B cell (primary cell): ENCODE measurements around the gene UNC5C. TPM values are rescaled to one million over a fixed set of nuclear protein-coding genes. Genes with fewer than 3 reads are reported as not detected.

Experiments used
- ATAC-seq: fragments of 200-7000 bp; cut with Tn5 transposase; one replicate; pipeline ENCODE4 v1.10.0; 2021; ENCODE audit warnings: low read depth, mild to moderate bottlenecking, moderate number of reproducible peaks, moderate library complexity
- CTCF ChIA-PET: fragments of 350-600 bp; sonication (Branson Sonifier 250); formaldehyde crosslinking; loops from one replicate; lab custom pipeline; 2021; ENCODE audit warnings: antibody characterized with exemption, inconsistent platforms; lab: Charles Lee
- POLR2A ChIA-PET: fragments of 350-600 bp; sonication (Branson Sonifier 250); formaldehyde crosslinking; loops from one replicate; lab custom pipeline; 2021; ENCODE audit warnings: antibody characterized with exemption; lab: Charles Lee
- DNase-seq: peaks from one replicate; pipeline ENCODE4 v3.0.0; 2013
- H2AFZ ChIP-seq: 2 replicates; pipeline ENCODE4 v1.6.1; 2012; ENCODE audit warnings: mild to moderate bottlenecking, low read depth, low read length; ENCODE audit not compliant: insufficient read depth, poor library complexity, severe bottlenecking
- H3K27ac ChIP-seq, 2 donors: 1 replicate in 1 of 2; 2 replicates in 1 of 2; pipeline ENCODE4 v1.5.1; 2012 to 2013; ENCODE audit warnings: low read length in 2 of 2, mild to moderate bottlenecking in 2 of 2, moderate library complexity in 1 of 2
- H3K27me3 ChIP-seq, 4 experiments: fragments of 200-600 bp in 1 of 4; sonication (generic) in 1 of 4; replicated peaks in 1 of 4; 1 replicate in 2 of 4; 2 replicates in 2 of 4; pipeline versions ENCODE4 v1.6.1 to v1.7.0; 2013 to 2016; ENCODE audit warnings: low read length in 3 of 4, mild to moderate bottlenecking in 2 of 4, mixed read lengths in 1 of 4, moderate library complexity in 1 of 4; ENCODE audit not compliant: insufficient read depth in 4 of 4, control insufficient read depth in 3 of 4; ENCODE audit errors: control extremely low read depth in 1 of 4
- H3K36me3 ChIP-seq, 2 experiments: replicated peaks in 1 of 2; 1 replicate in 1 of 2; 2 replicates in 1 of 2; pipeline versions ENCODE4 v1.6.1 to v1.7.1; 2013; ENCODE audit warnings: low read length in 1 of 2; ENCODE audit not compliant: insufficient read depth in 2 of 2, control insufficient read depth in 1 of 2; ENCODE audit errors: control extremely low read depth in 1 of 2, extremely low read depth in 1 of 2
- H3K4me1 ChIP-seq, 2 donors: fragments of 200-600 bp in 1 of 2; sonication (generic) in 1 of 2; 1 replicate in 1 of 2; 2 replicates in 1 of 2; pipeline versions ENCODE4 v1.5.1 to v1.6.1; 2013 to 2017; ENCODE audit warnings: low read length in 2 of 2; ENCODE audit not compliant: control insufficient read depth in 2 of 2, insufficient read depth in 2 of 2
- H3K4me2 ChIP-seq: replicated peaks from 2 replicates; pipeline ENCODE3; 2012; ENCODE audit warnings: mild to moderate bottlenecking, low read depth, low read length; ENCODE audit not compliant: poor library complexity, severe bottlenecking
- H3K4me3 ChIP-seq, 5 experiments: fragments of 200-600 bp in 1 of 5; sonication (generic) in 1 of 5; 1 replicate in 3 of 5; 2 replicates in 2 of 5; pipeline versions ENCODE4 v1.5.1 to v1.7.0; 2011 to 2016; ENCODE audit warnings: low read length in 4 of 5, mild to moderate bottlenecking in 4 of 5, low read depth in 2 of 5, control low read depth in 1 of 5, moderate library complexity in 1 of 5; ENCODE audit not compliant: insufficient read depth in 1 of 5; ENCODE audit errors: control extremely low read depth in 1 of 5, extremely low read depth in 1 of 5
- H3K79me2 ChIP-seq: fragments of 200-600 bp; sonication (generic); one replicate; pipeline ENCODE4 v1.6.0; 2016; ENCODE audit warnings: low read length; ENCODE audit not compliant: control insufficient read depth, insufficient read depth
- H3K9ac ChIP-seq: fragments of 200-600 bp; sonication (generic); 2 replicates; pipeline ENCODE4 v1.6.1; 2017; ENCODE audit warnings: mild to moderate bottlenecking, low read length, moderate library complexity
- H3K9me3 ChIP-seq, 3 donors: one replicate each; pipeline versions ENCODE4 v1.6.1 to v1.7.1; 2013; ENCODE audit warnings: low read length in 2 of 3; ENCODE audit not compliant: control insufficient read depth in 2 of 3, insufficient read depth in 1 of 3; ENCODE audit errors: control extremely low read depth in 1 of 3
- H4K20me1 ChIP-seq: 2 replicates; pipeline ENCODE4 v1.6.0; 2012; ENCODE audit warnings: mild to moderate bottlenecking, low read length; ENCODE audit not compliant: insufficient read depth, control insufficient read depth, poor library complexity, severe bottlenecking
- H3K27ac Mint-ChIP-seq: one replicate; pipeline ENCODE4 v1.8.0; 2021; ENCODE audit warnings: mixed read lengths
- H3K27me3 Mint-ChIP-seq: one replicate; pipeline ENCODE4 v1.8.0; 2021; ENCODE audit warnings: mixed read lengths
- H3K4me1 Mint-ChIP-seq: one replicate; pipeline ENCODE4 v1.8.0; 2021; ENCODE audit warnings: mixed read lengths
- H3K4me3 Mint-ChIP-seq: one replicate; pipeline ENCODE4 v1.8.0; 2021; ENCODE audit warnings: mixed read lengths
- H3K9me3 Mint-ChIP-seq: one replicate; pipeline ENCODE4 v1.8.0; 2022; ENCODE audit warnings: mixed read lengths; ENCODE audit not compliant: insufficient read depth
- CTCF ChIP-seq: fragments of 200-600 bp; IDR thresholded peaks from one replicate; pipeline ENCODE4 v1.8.0; 2022; ENCODE audit warnings: antibody characterized with exemption, mild to moderate bottlenecking
- EZH2 ChIP-seq: IDR thresholded peaks from 2 replicates; pipeline ENCODE4 v1.6.1; 2012; ENCODE audit warnings: borderline replicate concordance, low read depth, mild to moderate bottlenecking, moderate library complexity, low read length; ENCODE audit not compliant: insufficient read depth, poor library complexity, severe bottlenecking
- WGBS: methylation state at CpG from one replicate; pipeline ENCODE4 v1.1.5; 2013; ENCODE audit warnings: missing lambda C conversion rate; ENCODE audit not compliant: insufficient coverage; 5-methylcytosine and 5-hydroxymethylcytosine counted together
- intact Hi-C: fragments of 100-400 bp; cut with micrococcal nuclease; formaldehyde crosslinking; loops from one replicate; pipeline ENCODE4 v1.10.0; 2022
- polyA plus RNA-seq: library from polyadenylated mRNA; depleted of rRNA; stranded (reverse); fragments of >200 nt; gene quantifications from 2 replicates; pipeline ENCODE4 v1.2.3, GENCODE V29; 2012
- total RNA-seq, 2 donors: library from RNA; stranded (reverse); fragments of 120-200 nt in 1 of 2; gene quantifications; 1 replicate in 1 of 2; 2 replicates in 1 of 2; pipeline versions ENCODE4 v1.2.3 to v1.2.4, GENCODE V29; 2013 to 2022

The UNC5C gene
- total and polyA plus RNA-seq, 2 donors (not counting 1 experiment from before 2014, with no cell fraction given), result not detected

- no peaks in the 10 kb centered on the region for H3K27me3 ChIP-seq
- H3K27ac ChIP-seq, result no peak overlapping the region
- H3K4me1 Mint-ChIP-seq, result no peaks in the 10 kb centered on the region
- CTCF ChIA-PET, result no interaction called here
- H3K4me3 Mint-ChIP-seq, result no peak overlapping the region
- no peaks in the 10 kb centered on the region for H3K36me3 ChIP-seq
- intact Hi-C loops, result no loop called here
- no peak overlapping the region for H3K4me3 ChIP-seq
- H3K9ac ChIP-seq, result no peak overlapping the region
- no peak overlapping the region for H2AFZ ChIP-seq
- no peaks in the 10 kb centered on the region for H4K20me1 ChIP-seq
- ATAC-seq (no peak), DNase-seq (no peak)
- peaks cover 15% of the 10 kb centered on the region for H3K9me3 Mint-ChIP-seq
- TF ChIP-seq EZH2 (no peak), CTCF (no peak)
- no peaks in the 10 kb centered on the region for H3K4me1 ChIP-seq
- H3K79me2 ChIP-seq, result no peaks in the 10 kb centered on the region
- no peak overlapping the region for H3K27ac Mint-ChIP-seq
- H3K27me3 Mint-ChIP-seq, result no peaks in the 10 kb centered on the region
- POLR2A ChIA-PET, result no interaction called here
- peaks cover 0 to 2% (median 0%) of the 10 kb centered on the region in 3 donors for H3K9me3 ChIP-seq
- H3K4me2 ChIP-seq, result no peak overlapping the region
- WGBS, result no CpG with 5 or more reads among the region's 1 CpG
These were observed 200.4 kb downstream of the UNC5C start for GRCh38 chr4:95348418-95348817.

GRCh38 chr4:95343235-95343634 is 205.5 kb downstream of the UNC5C start:
- Histone ChIP-seq H2AFZ (no peak overlapping the region), H3K4me2 (no peak overlapping the region), H3K79me2 (no peaks in the 10 kb centered on the region), H3K36me3 (no peaks in the 10 kb centered on the region), H3K27ac (no peak overlapping the region), H4K20me1 (no peaks in the 10 kb centered on the region), H3K9ac (no peak overlapping the region), H3K27me3 (no peaks in the 10 kb centered on the region), H3K4me3 (no peak overlapping the region), H3K9me3 (peaks cover 0 to 8% (median 2%) of the 10 kb centered on the region in 3 donors), H3K4me1 (no peaks in the 10 kb centered on the region)
- CTCF ChIA-PET, result no interaction called here
- WGBS, result no CpG with 5 or more reads among the region's 1 CpG
- no peak overlapping the region for H3K27ac Mint-ChIP-seq
- no peaks in the 10 kb centered on the region for H3K27me3 Mint-ChIP-seq
- ATAC-seq (no peak), DNase-seq (no peak)
- intact Hi-C loops, result no loop called here
- H3K4me1 Mint-ChIP-seq, result no peaks in the 10 kb centered on the region
- peaks cover 11% of the 10 kb centered on the region for H3K9me3 Mint-ChIP-seq
- no peak for TF ChIP-seq EZH2
- TF ChIP-seq CTCF, result no peak
- POLR2A ChIA-PET, result no interaction called here
- no peak overlapping the region for H3K4me3 Mint-ChIP-seq
